ENCODE results near the gene C12orf57.

DNA sequence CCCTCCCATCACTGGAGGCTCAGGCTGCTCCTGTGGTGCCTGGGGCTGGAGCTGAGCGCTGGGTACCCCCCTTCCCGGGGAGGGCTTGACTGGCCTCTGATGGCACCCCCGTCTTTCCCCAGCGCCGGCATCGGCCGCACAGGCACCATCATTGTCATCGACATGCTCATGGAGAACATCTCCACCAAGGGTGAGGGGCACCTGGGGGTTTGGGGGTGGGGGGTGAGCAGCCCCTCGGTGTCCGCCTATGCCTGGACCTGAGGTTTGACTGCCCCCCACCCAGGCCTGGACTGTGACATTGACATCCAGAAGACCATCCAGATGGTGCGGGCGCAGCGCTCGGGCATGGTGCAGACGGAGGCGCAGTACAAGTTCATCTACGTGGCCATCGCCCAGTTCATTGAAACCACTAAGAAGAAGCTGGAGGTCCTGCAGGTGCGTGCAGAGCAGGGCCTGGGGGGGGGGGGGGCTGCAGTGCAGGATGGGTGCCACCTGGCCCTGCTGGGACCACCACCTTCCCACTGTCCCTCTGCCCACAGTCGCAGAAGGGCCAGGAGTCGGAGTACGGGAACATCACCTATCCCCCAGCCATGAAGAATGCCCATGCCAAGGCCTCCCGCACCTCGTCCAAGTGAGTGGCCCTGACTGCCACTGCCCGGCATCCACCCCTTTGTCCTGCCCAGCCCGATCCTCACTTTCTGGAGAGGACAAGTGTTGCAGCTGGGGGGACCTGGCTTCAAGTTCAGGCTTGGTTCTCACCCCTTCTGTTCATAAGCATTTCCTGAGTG is 16.2 kb downstream of the C12orf57 start:
- TF ChIP-seq, protein P1, sequence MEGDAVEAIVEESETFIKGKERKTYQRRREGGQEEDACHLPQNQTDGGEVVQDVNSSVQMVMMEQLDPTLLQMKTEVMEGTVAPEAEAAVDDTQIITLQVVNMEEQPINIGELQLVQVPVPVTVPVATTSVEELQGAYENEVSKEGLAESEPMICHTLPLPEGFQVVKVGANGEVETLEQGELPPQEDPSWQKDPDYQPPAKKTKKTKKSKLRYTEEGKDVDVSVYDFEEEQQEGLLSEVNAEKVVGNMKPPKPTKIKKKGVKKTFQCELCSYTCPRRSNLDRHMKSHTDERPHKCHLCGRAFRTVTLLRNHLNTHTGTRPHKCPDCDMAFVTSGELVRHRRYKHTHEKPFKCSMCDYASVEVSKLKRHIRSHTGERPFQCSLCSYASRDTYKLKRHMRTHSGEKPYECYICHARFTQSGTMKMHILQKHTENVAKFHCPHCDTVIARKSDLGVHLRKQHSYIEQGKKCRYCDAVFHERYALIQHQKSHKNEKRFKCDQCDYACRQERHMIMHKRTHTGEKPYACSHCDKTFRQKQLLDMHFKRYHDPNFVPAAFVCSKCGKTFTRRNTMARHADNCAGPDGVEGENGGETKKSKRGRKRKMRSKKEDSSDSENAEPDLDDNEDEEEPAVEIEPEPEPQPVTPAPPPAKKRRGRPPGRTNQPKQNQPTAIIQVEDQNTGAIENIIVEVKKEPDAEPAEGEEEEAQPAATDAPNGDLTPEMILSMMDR (conservative IDR thresholded peaks at IDR 0.05; ENCODE audit: low read depth in 2 of 2) = no peak
- TF ChIP-seq POLR2AphosphoS5 (IDR thresholded peaks at IDR 0.05; ENCODE audit: low read depth) = no peak
